Fibroblast of the aortic adventitia (primary cell): ENCODE data around the gene STXBP5L. TPM values are rescaled to one million over a fixed set of nuclear protein-coding genes. Genes with fewer than 3 reads are reported as not detected.
"Not testable (repeated sequence)": the region's sequence is repeated elsewhere in the genome, so short reads cannot be mapped to it uniquely, and the experiment has no call there.

Experiments used
- DNase-seq: peaks from one replicate; pipeline ENCODE4 v3.0.0-alpha.2; 2010; ENCODE audit warnings: low read depth
- H3K4me3 ChIP-seq: 2 replicates; pipeline ENCODE4 v1.5.1; 2011; ENCODE audit warnings: low read depth, mild to moderate bottlenecking, control low read depth, low read length, moderate library complexity
- CTCF ChIP-seq: IDR thresholded peaks from 2 replicates; pipeline ENCODE4 v1.5.1; 2011; ENCODE audit warnings: mild to moderate bottlenecking, low read length, control low read depth, inconsistent platforms; ENCODE audit not compliant: insufficient read depth
- total RNA-seq: library from RNA; depleted of rRNA; stranded (reverse); fragments of >200 nt; gene quantifications from 2 replicates; pipeline ENCODE4 v1.2.3, GENCODE V29; 2012; ENCODE audit warnings: low replicate concordance

STXBP5L gene
- total RNA-seq, 1 donor = not detected

GRCh38 chr3:121202573-121202972, 294.6 kb downstream of the STXBP5L start:
- no peak overlapping the region for H3K4me3 ChIP-seq
- DNase-seq = no peak
- TF ChIP-seq CTCF = no peak

- no peak for DNase-seq
- no peak overlapping the region for H3K4me3 ChIP-seq
- no peak for TF ChIP-seq CTCF
These were observed 315.1 kb downstream of the STXBP5L start for GRCh38 chr3:121223116-121223515.

- no peak overlapping the region for H3K4me3 ChIP-seq
- DNase-seq = no peak
- no peak for TF ChIP-seq CTCF
These were observed 321.0 kb downstream of the STXBP5L start for GRCh38 chr3:121228971-121229370.

- not testable (repeated sequence) for H3K4me3 ChIP-seq, DNase-seq
These were observed 322.2 kb downstream of the STXBP5L start for GRCh38 chr3:121230194-121230593.

GRCh38 chr3:121231872-121232271, 323.9 kb downstream of the STXBP5L start:
- no peak for TF ChIP-seq CTCF
- H3K4me3 ChIP-seq = no peak overlapping the region
- no peak for DNase-seq

- no peak for TF ChIP-seq CTCF
- DNase-seq = no peak
- H3K4me3 ChIP-seq = no peak overlapping the region
These were observed 324.6 kb downstream of the STXBP5L start for GRCh38 chr3:121232309-121233225.

- no peak overlapping the region for H3K4me3 ChIP-seq
- TF ChIP-seq CTCF = no peak
- DNase-seq = no peak
These were observed 335.2 kb downstream of the STXBP5L start for GRCh38 chr3:121243208-121243607.
